IPS DF 6.9 (cell line): ENCODE data around the gene IL21.
"Not testable (repeated sequence)": the region's sequence is repeated elsewhere in the genome, so short reads cannot be mapped to it uniquely, and the experiment has no call there.

Source experiments
- DNase-seq: peaks from one replicate; pipeline ENCODE4 v3.0.0-alpha.2; 2013; ENCODE audit warnings: low read depth, low spot score
- H3K27ac ChIP-seq: one replicate; pipeline ENCODE4 v1.5.1; 2013; ENCODE audit warnings: low read length, control low read depth
- H3K27me3 ChIP-seq: 2 replicates; pipeline ENCODE4 v1.6.1; 2013; ENCODE audit warnings: mild to moderate bottlenecking, low read length; ENCODE audit not compliant: control insufficient read depth, insufficient read depth
- H3K36me3 ChIP-seq: 2 replicates; pipeline ENCODE4 v1.6.1; 2013; ENCODE audit warnings: low read length; ENCODE audit not compliant: control insufficient read depth, insufficient read depth
- H3K4me1 ChIP-seq: 2 replicates; pipeline ENCODE4 v1.6.1; 2013; ENCODE audit warnings: low read length; ENCODE audit not compliant: control insufficient read depth, insufficient read depth
- H3K4me3 ChIP-seq: 2 replicates; pipeline ENCODE4 v1.5.1; 2013; ENCODE audit warnings: mild to moderate bottlenecking, low read length
- H3K9me3 ChIP-seq: 2 replicates; pipeline ENCODE4 v1.6.1; 2013; ENCODE audit warnings: low read length, inconsistent platforms; ENCODE audit not compliant: control insufficient read depth, insufficient read depth
- WGBS: extraction: QIAGEN DNeasy Blood & Tissue Kit; methylation state at CpG from one replicate; pipeline ENCODE4 v1.1.7; 2013; ENCODE audit warnings: mixed read lengths, missing lambda C conversion rate; ENCODE audit not compliant: insufficient read length, insufficient coverage; 5-methylcytosine and 5-hydroxymethylcytosine counted together

IL21 gene

DNA sequence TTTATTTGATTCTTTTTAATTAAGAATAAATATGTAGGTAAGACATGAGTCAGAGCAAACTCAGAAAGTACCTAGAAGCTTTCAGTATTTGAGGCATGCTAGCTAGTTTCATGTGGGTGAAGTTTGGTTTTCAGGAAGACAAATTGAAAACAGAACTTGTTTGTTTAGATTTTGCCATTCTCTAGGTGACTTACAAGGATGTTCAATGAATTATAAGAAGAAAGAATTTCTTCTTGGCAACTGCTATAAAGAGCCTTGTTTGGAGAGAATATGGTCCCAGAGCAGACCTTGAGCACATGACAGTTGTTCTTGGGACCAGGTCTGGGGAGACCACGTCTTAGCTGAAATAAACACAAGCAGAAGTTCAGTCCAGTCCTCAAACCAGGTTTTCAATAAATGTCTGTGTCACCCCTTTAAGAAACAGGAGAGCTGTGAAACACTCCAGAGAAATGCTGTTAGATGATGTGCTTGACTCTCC is 38.0 kb upstream of the IL21 start:
- no CpG with 5 or more reads among the region's 1 CpG for WGBS
- Histone ChIP-seq H3K4me1 (no peaks in the 10 kb centered on the region), H3K27ac (no peak overlapping the region)

DNA sequence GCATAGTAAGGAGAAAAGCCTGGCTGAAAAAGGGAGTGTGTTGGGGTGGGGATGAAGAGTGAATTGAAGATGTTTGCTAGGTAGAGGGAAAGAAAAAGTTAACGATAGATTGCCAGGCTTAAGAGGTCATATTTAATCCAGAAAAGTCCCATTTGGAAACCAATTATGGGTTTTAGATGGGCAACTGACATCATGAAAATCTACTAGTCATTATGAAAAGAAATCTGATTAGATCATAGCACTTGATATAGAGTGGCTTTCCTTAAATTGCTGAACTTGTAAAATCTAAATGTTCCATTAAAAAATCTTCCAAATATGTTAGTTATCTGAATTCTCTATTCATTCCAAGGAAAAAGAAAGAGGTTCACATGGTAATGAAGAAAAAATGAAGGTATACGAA is 37.5 kb upstream of the IL21 start:
- 100% methylated on average over 1 of the region's 2 CpGs for WGBS

More for the DNA sequence above, 38.0 kb upstream of the IL21 start:
- Histone ChIP-seq H3K9me3 (no peaks in the 10 kb centered on the region), H3K27me3 (no peaks in the 10 kb centered on the region), H3K36me3 (no peaks in the 10 kb centered on the region), H3K4me3 (no peak overlapping the region)
- no peak for DNase-seq

DNA sequence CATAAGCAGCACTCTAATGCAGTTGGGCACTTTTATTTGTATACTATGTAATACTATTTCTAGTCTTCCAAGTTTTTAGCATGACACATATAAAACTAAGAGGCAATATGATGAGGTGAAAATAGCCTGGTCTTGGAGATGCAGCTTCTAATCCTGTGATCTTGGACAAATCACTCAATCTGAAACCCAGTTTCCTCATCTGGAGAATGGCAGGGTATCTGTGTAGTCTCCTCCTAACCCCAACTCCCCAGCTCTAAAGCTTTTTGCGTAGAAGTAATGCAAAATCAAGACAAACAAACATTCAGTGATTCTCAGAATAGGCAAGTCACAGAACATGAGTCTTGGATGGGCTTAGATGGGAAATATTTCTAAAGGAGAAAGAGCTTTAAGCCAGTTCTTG is 36.7 kb upstream of the IL21 start:
- H3K27me3 ChIP-seq = no peaks in the 10 kb centered on the region
- no peaks in the 10 kb centered on the region for H3K4me1 ChIP-seq
- no peak overlapping the region for H3K27ac ChIP-seq
- no CpG with 5 or more reads among the region's 1 CpG for WGBS
- no peaks in the 10 kb centered on the region for H3K36me3 ChIP-seq
- no peaks in the 10 kb centered on the region for H3K9me3 ChIP-seq
- no peak for DNase-seq
- H3K4me3 ChIP-seq = no peak overlapping the region

More for the DNA sequence above, 37.5 kb upstream of the IL21 start:
- Histone ChIP-seq H3K27me3 (no peaks in the 10 kb centered on the region), H3K4me1 (no peaks in the 10 kb centered on the region), H3K4me3 (no peak overlapping the region), H3K36me3 (no peaks in the 10 kb centered on the region), H3K27ac (no peak overlapping the region), H3K9me3 (no peaks in the 10 kb centered on the region)
- DNase-seq = no peak

DNA sequence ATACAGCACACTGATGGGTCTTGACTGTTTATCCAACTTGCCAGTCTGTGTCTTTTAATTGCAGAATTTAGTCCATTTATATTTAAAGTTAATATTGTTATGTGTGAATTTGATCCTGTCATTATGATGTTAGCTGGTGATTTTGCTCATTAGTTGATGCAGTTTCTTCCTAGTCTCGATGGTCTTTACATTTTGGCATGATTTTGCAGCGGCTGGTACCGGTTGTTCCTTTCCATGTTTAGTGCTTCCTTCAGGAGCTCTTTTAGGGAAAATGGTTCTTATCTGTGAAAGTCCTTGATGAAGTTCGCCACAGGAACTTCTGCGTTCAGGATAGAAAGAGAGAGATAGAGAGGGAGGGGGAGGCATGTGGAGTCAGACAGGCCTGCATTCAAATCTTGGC is 35.7 kb upstream of the IL21 start:
- not testable (repeated sequence) for H3K27ac ChIP-seq, H3K27me3 ChIP-seq, H3K36me3 ChIP-seq, H3K4me3 ChIP-seq, H3K9me3 ChIP-seq, DNase-seq, H3K4me1 ChIP-seq
- WGBS = no CpG with 5 or more reads among the region's 5 CpGs

DNA sequence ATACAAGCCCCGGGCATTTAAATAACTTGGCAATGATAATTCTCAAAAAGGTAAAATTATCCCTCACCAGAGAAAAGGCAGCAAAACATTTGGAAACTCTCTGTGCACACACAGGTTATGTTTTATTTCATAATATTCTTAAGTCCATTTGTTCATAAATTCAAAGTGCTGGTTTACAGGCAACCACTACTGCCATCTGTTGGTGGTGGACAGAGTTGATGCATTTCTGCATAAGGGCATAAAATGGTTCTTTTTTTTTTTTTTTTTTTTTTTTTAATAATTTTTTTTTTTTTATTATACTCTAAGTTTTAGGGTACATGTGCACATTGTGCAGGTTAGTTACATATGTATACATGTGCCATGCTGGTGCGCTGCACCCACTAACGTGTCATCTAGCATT is 31.5 kb upstream of the IL21 start:
- H3K27ac ChIP-seq = no peak overlapping the region
- H3K27me3 ChIP-seq = no peaks in the 10 kb centered on the region
- H3K9me3 ChIP-seq = no peaks in the 10 kb centered on the region
- no peaks in the 10 kb centered on the region for H3K4me1 ChIP-seq
- no CpG with 5 or more reads among the region's 3 CpGs for WGBS
- no peaks in the 10 kb centered on the region for H3K36me3 ChIP-seq
- no peak overlapping the region for H3K4me3 ChIP-seq
- DNase-seq = no peak

DNA sequence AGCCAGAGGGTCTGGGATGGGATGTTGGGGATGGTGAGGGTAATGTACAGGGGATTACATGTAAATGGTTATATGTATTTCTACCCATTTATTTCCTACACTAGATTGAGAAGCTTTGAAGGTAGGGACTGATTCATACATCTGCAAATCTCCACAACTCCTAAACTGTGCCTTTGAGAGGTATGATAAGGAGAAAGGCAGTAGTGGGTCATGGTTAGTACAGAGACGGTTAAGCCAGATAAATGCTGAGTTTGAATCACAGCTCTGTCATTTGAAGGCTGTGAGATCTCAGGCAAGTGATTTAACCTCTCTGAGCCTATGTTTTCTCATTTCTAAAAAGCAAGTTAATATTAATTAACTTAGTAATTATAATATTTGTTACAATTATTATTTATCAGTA is 29.3 kb upstream of the IL21 start:
- Histone ChIP-seq H3K4me3 (no peak overlapping the region), H3K4me1 (no peaks in the 10 kb centered on the region), H3K27ac (no peak overlapping the region), H3K27me3 (no peaks in the 10 kb centered on the region), H3K36me3 (no peaks in the 10 kb centered on the region), H3K9me3 (no peaks in the 10 kb centered on the region)
- no CpG with 5 or more reads among the region's 1 CpG for WGBS
- DNase-seq = no peak

DNA sequence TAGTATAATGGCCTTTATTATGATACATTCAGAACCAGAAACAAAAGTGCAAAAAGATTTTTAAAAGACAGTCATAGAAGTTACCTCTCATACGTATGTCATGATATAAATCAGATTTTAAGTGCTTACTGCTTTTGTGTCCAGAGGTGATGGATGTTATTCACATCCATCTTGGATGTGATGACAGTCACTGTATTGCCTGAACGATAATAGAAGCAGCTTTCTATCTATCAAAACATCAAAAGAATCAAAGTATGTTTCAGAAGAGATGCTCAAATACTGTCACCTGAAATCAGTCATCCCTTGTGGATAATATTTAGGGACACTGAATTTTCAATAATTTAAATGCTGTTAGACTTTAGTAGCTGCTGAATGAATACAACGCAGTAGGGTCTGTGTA is 26.8 kb upstream of the IL21 start:
- no peak for DNase-seq
- H3K4me1 ChIP-seq = no peaks in the 10 kb centered on the region
- no peaks in the 10 kb centered on the region for H3K9me3 ChIP-seq
- H3K27me3 ChIP-seq = no peaks in the 10 kb centered on the region
- H3K4me3 ChIP-seq = no peak overlapping the region
- WGBS = no CpG with 5 or more reads among the region's 3 CpGs
- no peak overlapping the region for H3K27ac ChIP-seq
- no peaks in the 10 kb centered on the region for H3K36me3 ChIP-seq

DNA sequence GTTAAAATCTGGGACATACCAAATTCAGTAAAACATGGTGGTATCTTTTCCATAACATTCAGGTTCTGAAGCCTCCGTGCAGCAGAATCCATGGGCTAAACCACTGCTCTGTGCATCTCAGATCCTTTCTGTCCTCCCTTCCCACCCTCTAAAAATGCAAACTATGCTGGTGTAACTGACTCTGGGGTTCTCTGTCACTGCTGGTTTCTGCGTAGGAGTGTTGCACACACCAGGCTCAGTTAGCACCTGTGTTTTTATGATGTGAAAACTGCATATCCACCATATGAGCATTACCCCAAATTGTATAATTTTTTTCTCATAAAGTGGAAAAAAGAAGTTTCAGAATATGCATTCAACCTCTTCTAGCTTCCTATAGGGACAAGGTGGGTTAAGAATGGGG is 22.4 kb upstream of the IL21 start:
- H3K27ac ChIP-seq = no peak overlapping the region
- no peak for DNase-seq
- no CpG with 5 or more reads among the region's 2 CpGs for WGBS

DNA sequence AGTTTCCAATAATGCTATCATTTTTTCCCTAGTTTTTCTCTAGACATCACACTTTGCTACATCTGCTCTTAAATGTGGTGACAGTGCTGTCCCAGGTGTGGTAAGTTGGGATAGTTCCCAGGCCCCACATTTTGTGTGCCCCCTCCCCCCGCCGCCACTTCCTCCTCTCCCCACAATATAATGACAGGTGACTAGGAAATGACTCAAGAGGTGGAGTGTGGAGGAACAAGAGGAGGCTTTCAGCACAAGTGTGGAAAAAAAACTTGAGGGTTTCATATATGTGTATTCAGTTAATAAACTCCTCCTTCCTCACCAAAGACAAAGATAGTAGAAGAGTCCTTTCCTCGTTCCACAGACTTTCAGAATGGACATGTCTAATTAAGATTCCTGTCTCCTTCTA is 18.3 kb upstream of the IL21 start:
- Histone ChIP-seq H3K4me3 (no peak overlapping the region), H3K4me1 (0 out of 2 replicates have a peak, but pooled peaks cover 1% of the 10 kb centered on the region), H3K27ac (no peak overlapping the region), H3K27me3 (no peaks in the 10 kb centered on the region), H3K9me3 (no peaks in the 10 kb centered on the region), H3K36me3 (no peaks in the 10 kb centered on the region)
- DNase-seq = no peak
- WGBS = no CpG with 5 or more reads among the region's 3 CpGs

More for the DNA sequence above, 22.4 kb upstream of the IL21 start:
- Histone ChIP-seq H3K4me1 (0 out of 2 replicates have a peak, but pooled peaks cover 1% of the 10 kb centered on the region), H3K27me3 (no peaks in the 10 kb centered on the region), H3K36me3 (no peaks in the 10 kb centered on the region), H3K9me3 (no peaks in the 10 kb centered on the region), H3K4me3 (no peak overlapping the region)

DNA sequence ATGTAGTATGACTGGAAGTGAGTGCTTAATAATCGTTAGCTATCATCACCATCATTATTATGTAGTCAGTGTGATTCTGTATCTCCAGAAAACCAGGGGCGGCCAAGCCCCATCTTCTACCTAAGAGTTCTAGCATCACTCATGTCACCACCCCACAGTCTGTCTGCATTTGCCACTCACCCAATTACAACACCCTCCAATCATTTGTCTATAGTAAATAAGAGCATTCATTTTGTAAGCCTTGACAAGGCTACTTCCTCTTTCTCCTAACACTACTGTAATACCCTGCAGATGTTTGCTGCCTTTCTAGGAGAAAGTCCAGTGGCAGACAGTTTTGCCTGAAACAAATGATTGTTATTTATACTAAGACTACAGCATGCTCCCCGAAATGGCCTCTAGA is 15.8 kb upstream of the IL21 start:
- DNase-seq = no peak
- Histone ChIP-seq H3K4me1 (0 out of 2 replicates have a peak, but pooled peaks cover 1% of the 10 kb centered on the region), H3K27me3 (no peaks in the 10 kb centered on the region), H3K36me3 (no peaks in the 10 kb centered on the region), H3K27ac (no peak overlapping the region), H3K4me3 (no peak overlapping the region), H3K9me3 (no peaks in the 10 kb centered on the region)
- WGBS = no CpG with 5 or more reads among the region's 3 CpGs

DNA sequence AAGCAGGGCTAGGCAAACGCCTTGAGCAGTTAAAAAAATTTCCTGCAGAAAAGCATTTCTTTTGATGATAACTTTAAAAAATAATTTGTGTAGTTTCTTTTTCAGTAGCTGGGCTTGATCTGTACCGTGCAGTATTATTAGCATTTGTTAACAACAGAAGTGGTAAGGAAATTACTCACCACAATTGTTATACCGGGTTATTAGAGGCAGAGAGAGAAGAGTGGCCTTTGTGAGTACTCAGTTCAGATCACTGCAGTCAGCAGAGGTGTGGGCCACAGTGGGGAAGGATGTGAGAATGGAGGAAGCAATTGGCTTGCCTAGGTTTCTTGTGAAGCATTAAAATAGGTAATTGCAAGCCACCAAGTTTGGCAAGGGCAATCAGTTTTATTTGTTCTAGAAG is 14.3 kb upstream of the IL21 start:
- WGBS = no CpG with 5 or more reads among the region's 3 CpGs
- H3K4me1 ChIP-seq = 0 out of 2 replicates have a peak, but pooled peaks cover 1% of the 10 kb centered on the region
- no peaks in the 10 kb centered on the region for H3K9me3 ChIP-seq

More for the DNA sequence above, 14.3 kb upstream of the IL21 start:
- no peak for DNase-seq
- no peaks in the 10 kb centered on the region for H3K36me3 ChIP-seq
- H3K27ac ChIP-seq = no peak overlapping the region
- no peaks in the 10 kb centered on the region for H3K27me3 ChIP-seq
- H3K4me3 ChIP-seq = no peak overlapping the region
